DND-41 (cell line): ENCODE results near the gene ABCA8.

Experiments
- ATAC-seq: fragments of 200-7000 bp; cut with Tn5 transposase; 3 replicates; pipeline ENCODE4 v1.9.1; 2021; ENCODE audit warnings: low read depth; ENCODE audit not compliant: insufficient read depth
- DNase-seq: peaks from one replicate; pipeline ENCODE4 v3.0.0-alpha.2; 2020
- H2AFZ ChIP-seq: 2 replicates; pipeline ENCODE4 v1.6.0; 2012; ENCODE audit warnings: low read depth, low read length
- H3K27ac ChIP-seq: 2 replicates; pipeline ENCODE4 v1.5.1; 2012; ENCODE audit warnings: low read length, inconsistent platforms
- H3K27me3 ChIP-seq: fragments of 200-600 bp; sonication (generic); 2 replicates; pipeline ENCODE4 v1.6.0; 2012; ENCODE audit warnings: low read length, mild to moderate bottlenecking, inconsistent platforms; ENCODE audit not compliant: insufficient read depth, poor library complexity
- H3K36me3 ChIP-seq: 2 replicates; pipeline ENCODE4 v1.5.1; 2012; ENCODE audit warnings: low read length, inconsistent platforms; ENCODE audit not compliant: insufficient read depth
- H3K4me1 ChIP-seq: 2 replicates; pipeline ENCODE4 v1.5.1; 2012; ENCODE audit warnings: mild to moderate bottlenecking, low read length; ENCODE audit not compliant: insufficient read depth
- H3K4me2 ChIP-seq: 2 replicates; pipeline ENCODE4 v1.6.0; 2012; ENCODE audit warnings: mild to moderate bottlenecking, moderate library complexity, low read length, inconsistent platforms; ENCODE audit not compliant: insufficient read depth
- H3K4me3 ChIP-seq, 2 experiments: fragments of 200-600 bp in 1 of 2; shearing (Covaris generic) in 1 of 2; 2 replicates each; pipeline ENCODE4 v1.5.1; 2012 to 2016; ENCODE audit warnings: inconsistent platforms in 2 of 2, low read length in 2 of 2, mild to moderate bottlenecking in 2 of 2, low read depth in 1 of 2, moderate library complexity in 1 of 2
- H3K79me2 ChIP-seq: 2 replicates; pipeline ENCODE4 v1.6.0; 2012; ENCODE audit warnings: low read length, inconsistent platforms; ENCODE audit not compliant: insufficient read depth
- H3K9ac ChIP-seq: 2 replicates; pipeline ENCODE4 v1.6.0; 2012; ENCODE audit warnings: low read depth, mild to moderate bottlenecking, inconsistent platforms, low read length, moderate library complexity
- H3K9me3 ChIP-seq: 2 replicates; pipeline ENCODE4 v1.5.1; 2012; ENCODE audit warnings: low read length, moderate library complexity, mild to moderate bottlenecking, inconsistent platforms; ENCODE audit not compliant: insufficient read depth, severe bottlenecking
- H4K20me1 ChIP-seq: 2 replicates; pipeline ENCODE4 v1.6.0; 2012; ENCODE audit warnings: low read length; ENCODE audit not compliant: insufficient read depth
- CTCF ChIP-seq: IDR thresholded peaks from 2 replicates; pipeline ENCODE4 v1.5.1; 2012; ENCODE audit warnings: borderline replicate concordance, low read length, moderate library complexity, mild to moderate bottlenecking; ENCODE audit not compliant: poor library complexity, severe bottlenecking; ENCODE audit errors: extremely low read depth
- EZH2 ChIP-seq: IDR thresholded peaks from 3 replicates; pipeline ENCODE4 v1.6.1; 2012; ENCODE audit warnings: borderline replicate concordance, low read depth, mild to moderate bottlenecking, moderate library complexity, low read length, inconsistent platforms; ENCODE audit not compliant: severe bottlenecking

The ABCA8 gene

GRCh38 chr17:68892193-68892592, 63.0 kb downstream of the ABCA8 start:
- DNase-seq = no peak
- H3K4me2 ChIP-seq = no peak overlapping the region
- no peak overlapping the region for H3K4me3 ChIP-seq
- H3K27me3 ChIP-seq = no peaks in the 10 kb centered on the region
- H3K36me3 ChIP-seq = no peaks in the 10 kb centered on the region
- H3K27ac ChIP-seq = no peak overlapping the region
- no peaks in the 10 kb centered on the region for H3K4me1 ChIP-seq
- H3K9me3 ChIP-seq = no peaks in the 10 kb centered on the region
- no peaks in the 10 kb centered on the region for H3K79me2 ChIP-seq
- ATAC-seq = no peak
- H4K20me1 ChIP-seq = no peaks in the 10 kb centered on the region
- TF ChIP-seq EZH2 = no peak
- TF ChIP-seq CTCF = no peak
- H2AFZ ChIP-seq = no peak overlapping the region
- no peak overlapping the region for H3K9ac ChIP-seq

- H3K9ac ChIP-seq = no peak overlapping the region
- no peak for DNase-seq
- TF ChIP-seq CTCF (no peak), EZH2 (no peak)
- H3K9me3 ChIP-seq = no peaks in the 10 kb centered on the region
- no peak overlapping the region for H3K4me2 ChIP-seq
- no peak overlapping the region for H3K27ac ChIP-seq
- H3K4me1 ChIP-seq = no peaks in the 10 kb centered on the region
- no peaks in the 10 kb centered on the region for H4K20me1 ChIP-seq
- no peaks in the 10 kb centered on the region for H3K36me3 ChIP-seq
- H3K79me2 ChIP-seq = no peaks in the 10 kb centered on the region
- H3K4me3 ChIP-seq = no peak overlapping the region
- ATAC-seq = no peak
- H3K27me3 ChIP-seq = no peaks in the 10 kb centered on the region
- H2AFZ ChIP-seq = no peak overlapping the region
These were observed 68.8 kb downstream of the ABCA8 start for GRCh38 chr17:68886401-68886800.

- Histone ChIP-seq H3K4me2 (no peak overlapping the region), H3K9me3 (peaks cover 8% of the 10 kb centered on the region), H3K9ac (no peak overlapping the region), H3K27ac (no peak overlapping the region), H2AFZ (no peak overlapping the region), H3K4me1 (no peaks in the 10 kb centered on the region), H3K79me2 (no peaks in the 10 kb centered on the region), H3K27me3 (no peaks in the 10 kb centered on the region), H3K36me3 (no peaks in the 10 kb centered on the region), H4K20me1 (no peaks in the 10 kb centered on the region), H3K4me3 (no peak overlapping the region)
- TF ChIP-seq EZH2 = no peak
- no peak for TF ChIP-seq CTCF
- DNase-seq (no peak), ATAC-seq (no peak)
These were observed 70.3 kb downstream of the ABCA8 start for GRCh38 chr17:68884888-68885287.
